Upper lobe of left lung (tissue), 4 donors: ENCODE measurements around the gene CTNNBL1.

ENCODE experiments used
- POLR2A ChIP-seq, 4 donors: fragments of 450-650 bp; IDR thresholded peaks; one replicate each; pipeline ENCODE4 v1.5.1; 2016 to 2017; ENCODE audit warnings: antibody characterized with exemption in 4 of 4, mild to moderate bottlenecking in 2 of 4
- TF ChIP-seq, protein P1 (sequence below), 6 experiments: fragments of 450-650 bp in 4 of 6; fragments of 200-600 bp in 2 of 6; sonication (generic) in 2 of 6; IDR thresholded peaks; one replicate each; pipeline ENCODE4 v1.5.1; 2016 to 2019; ENCODE audit warnings: antibody characterized with exemption in 6 of 6

DNA sequence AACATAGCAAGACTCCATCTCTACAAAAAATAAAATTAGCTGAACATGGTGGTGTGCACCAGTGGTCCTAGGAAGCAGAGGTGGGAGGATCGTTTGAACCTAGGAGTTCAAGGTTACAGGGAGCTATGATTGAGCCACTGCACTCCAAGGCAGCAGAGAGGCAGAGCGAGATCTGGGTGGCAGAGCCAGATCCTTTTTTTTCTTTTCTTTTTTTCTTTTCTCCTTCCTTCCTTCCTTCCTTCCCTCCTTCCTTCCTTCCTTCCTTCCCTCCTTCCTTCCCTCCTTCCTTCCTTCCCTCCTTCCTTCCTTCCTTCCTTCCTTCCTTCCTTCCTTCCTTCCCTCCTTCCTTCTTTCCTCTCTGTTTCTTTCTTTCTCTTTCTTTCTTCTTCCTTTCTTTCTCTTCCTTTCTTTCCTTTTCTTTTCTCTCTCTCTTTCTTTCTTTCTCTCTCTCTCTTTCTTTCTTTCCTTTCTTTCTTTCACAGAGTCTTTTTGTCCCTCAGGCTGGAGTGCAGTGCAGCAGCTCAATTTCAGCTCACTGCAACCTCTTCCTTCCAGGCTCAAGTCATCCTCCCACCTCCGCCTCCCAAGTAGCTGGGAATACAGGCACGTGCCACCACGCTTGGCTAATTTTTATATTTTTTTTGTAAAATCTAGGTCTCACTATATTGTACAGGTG, 199.9 kb downstream of the CTNNBL1 start:
- no peak for TF ChIP-seq POLR2A (IDR thresholded peaks at IDR 0.05)
- TF ChIP-seq, protein P1, sequence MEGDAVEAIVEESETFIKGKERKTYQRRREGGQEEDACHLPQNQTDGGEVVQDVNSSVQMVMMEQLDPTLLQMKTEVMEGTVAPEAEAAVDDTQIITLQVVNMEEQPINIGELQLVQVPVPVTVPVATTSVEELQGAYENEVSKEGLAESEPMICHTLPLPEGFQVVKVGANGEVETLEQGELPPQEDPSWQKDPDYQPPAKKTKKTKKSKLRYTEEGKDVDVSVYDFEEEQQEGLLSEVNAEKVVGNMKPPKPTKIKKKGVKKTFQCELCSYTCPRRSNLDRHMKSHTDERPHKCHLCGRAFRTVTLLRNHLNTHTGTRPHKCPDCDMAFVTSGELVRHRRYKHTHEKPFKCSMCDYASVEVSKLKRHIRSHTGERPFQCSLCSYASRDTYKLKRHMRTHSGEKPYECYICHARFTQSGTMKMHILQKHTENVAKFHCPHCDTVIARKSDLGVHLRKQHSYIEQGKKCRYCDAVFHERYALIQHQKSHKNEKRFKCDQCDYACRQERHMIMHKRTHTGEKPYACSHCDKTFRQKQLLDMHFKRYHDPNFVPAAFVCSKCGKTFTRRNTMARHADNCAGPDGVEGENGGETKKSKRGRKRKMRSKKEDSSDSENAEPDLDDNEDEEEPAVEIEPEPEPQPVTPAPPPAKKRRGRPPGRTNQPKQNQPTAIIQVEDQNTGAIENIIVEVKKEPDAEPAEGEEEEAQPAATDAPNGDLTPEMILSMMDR (IDR thresholded peaks at IDR 0.05), result no peak
